Small intestine (tissue), 7 donors: Measurements from ENCODE around the gene RGS6. TPM values are rescaled to one million over a fixed set of nuclear protein-coding genes. Genes with fewer than 3 reads are reported as not detected.

Experiments
- DNase-seq, 2 donors: peaks; one replicate each; pipeline versions ENCODE4 v3.0.0 to v3.0.0-alpha.2; 2013
- FAIRE-seq: peaks from 2 replicates; lab custom pipeline; 2012; peaks lifted over from hg19 to GRCh38; lab: Jason Lieb, UNC
- H3K27ac ChIP-seq, 3 donors: one replicate each; pipeline ENCODE4 v1.5.1; 2013; ENCODE audit warnings: low read length in 2 of 3, mild to moderate bottlenecking in 2 of 3, control low read depth in 1 of 3, inconsistent platforms in 1 of 3, low read depth in 1 of 3, moderate library complexity in 1 of 3
- H3K27me3 ChIP-seq, 3 donors: one replicate each; pipeline ENCODE4 v1.6.1; 2013; ENCODE audit warnings: low read length in 3 of 3, inconsistent platforms in 1 of 3; ENCODE audit not compliant: control insufficient read depth in 3 of 3, insufficient read depth in 3 of 3
- H3K36me3 ChIP-seq, 3 donors: one replicate each; pipeline ENCODE4 v1.6.1; 2013; ENCODE audit warnings: low read length in 3 of 3, inconsistent platforms in 1 of 3, low read depth in 1 of 3, mild to moderate bottlenecking in 1 of 3, moderate library complexity in 1 of 3; ENCODE audit not compliant: control insufficient read depth in 3 of 3, insufficient read depth in 2 of 3
- H3K4me1 ChIP-seq, 3 donors: one replicate each; pipeline ENCODE4 v1.6.1; 2013; ENCODE audit warnings: low read length in 2 of 3, inconsistent platforms in 1 of 3, low read depth in 1 of 3, mild to moderate bottlenecking in 1 of 3, moderate library complexity in 1 of 3; ENCODE audit not compliant: control insufficient read depth in 3 of 3, insufficient read depth in 2 of 3
- H3K4me3 ChIP-seq, 3 donors: one replicate each; pipeline ENCODE4 v1.5.1; 2013; ENCODE audit warnings: low read length in 3 of 3, control low read depth in 1 of 3, inconsistent platforms in 1 of 3, low read depth in 1 of 3, mild to moderate bottlenecking in 1 of 3, moderate library complexity in 1 of 3
- H3K9me3 ChIP-seq, 2 donors: one replicate each; pipeline ENCODE4 v1.6.1; 2013; ENCODE audit warnings: low read depth in 1 of 2, low read length in 1 of 2; ENCODE audit not compliant: control insufficient read depth in 2 of 2, insufficient read depth in 1 of 2
- WGBS, 3 donors: extraction: QIAGEN DNeasy Blood & Tissue Kit; methylation state at CpG; one replicate each; pipeline ENCODE4 v1.1.7; 2013; 5-methylcytosine and 5-hydroxymethylcytosine counted together
- polyA plus RNA-seq, 4 donors: library from polyadenylated mRNA; stranded (reverse) in 3 of 4; unstranded in 1 of 4; fragments of 200-250 nt in 3 of 4; fragments of 120-200 nt in 1 of 4; gene quantifications; one replicate each; pipeline versions ENCODE4 v1.2.1 to v1.2.3, GENCODE V29; 2013
- donor health status: healthy with polysubstance abuse.
- donor health status: control.
- donor health status: control.
- donor health status: Bipolar disorder and iron deficiency.
- donor health status: healthy.

RGS6 gene
- polyA plus RNA-seq, 4 donors: 0.54 to 2.1 (median 0.58) TPM; not detected in 1

DNA sequence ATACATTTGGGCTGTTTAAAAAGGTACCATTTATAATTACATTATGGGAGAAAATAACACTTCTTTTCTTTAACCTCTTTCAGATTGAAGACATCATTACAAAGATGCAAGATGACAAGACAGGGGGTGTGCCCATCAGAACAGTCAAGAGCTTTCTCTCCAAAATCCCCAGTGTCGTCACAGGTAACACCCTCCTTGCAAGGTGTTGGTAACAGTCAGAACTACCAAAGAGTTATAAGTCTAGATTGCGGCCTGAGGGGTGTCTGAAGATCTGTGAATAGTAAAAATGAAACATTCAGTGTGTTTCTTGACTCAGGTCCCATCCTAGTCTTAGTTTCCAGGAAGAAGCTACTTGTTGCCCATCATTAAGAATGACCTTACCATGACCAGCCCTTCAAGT, 419.8 kb downstream of the RGS6 start:
- H3K27me3 ChIP-seq: peaks cover 0 to 3% (median 0%) of the 10 kb centered on the region in 3 donors
- no peaks in the 10 kb centered on the region for H3K36me3 ChIP-seq
- FAIRE-seq: no peak

DNA sequence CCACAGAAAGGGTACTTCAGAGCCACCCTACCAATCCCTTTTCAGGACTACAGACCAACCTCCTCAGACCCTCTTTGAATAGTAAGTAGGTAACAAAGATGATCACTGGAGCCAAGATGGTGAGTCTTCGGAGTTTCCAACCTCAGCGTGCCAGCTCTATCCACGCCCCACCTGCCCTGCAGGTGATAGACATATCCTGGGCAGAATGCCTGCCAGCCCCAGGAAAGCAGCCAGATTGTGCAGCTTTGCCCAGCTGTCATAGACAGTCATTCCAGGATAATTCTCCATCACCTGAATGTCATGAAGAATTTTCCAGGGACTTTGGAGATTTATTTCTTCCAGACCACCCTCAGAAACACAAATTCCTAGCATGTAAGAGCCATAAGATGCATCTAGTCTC, 434.4 kb downstream of the RGS6 start:
- WGBS, 3 donors: 58 to 90% (median 68%) methylated on average over 3 of the region's 3 CpGs
- Histone ChIP-seq H3K9me3 (no peaks in the 10 kb centered on the region), H3K27ac (no peak overlapping the region), H3K4me3 (no peak overlapping the region), H3K27me3 (no peaks in the 10 kb centered on the region), H3K36me3 (no peaks in the 10 kb centered on the region), H3K4me1 (no peaks in the 10 kb centered on the region)
- no peak for FAIRE-seq
- no peak for DNase-seq

More for the DNA sequence above, 419.8 kb downstream of the RGS6 start:
- H3K27ac ChIP-seq: no peak overlapping the region
- WGBS, 3 donors: 69 to 82% (median 72%) methylated on average over 2 of the region's 2 CpGs
- no peak overlapping the region for H3K4me3 ChIP-seq
- H3K4me1 ChIP-seq: no peaks in the 10 kb centered on the region
- no peak for DNase-seq
- no peaks in the 10 kb centered on the region for H3K9me3 ChIP-seq

DNA sequence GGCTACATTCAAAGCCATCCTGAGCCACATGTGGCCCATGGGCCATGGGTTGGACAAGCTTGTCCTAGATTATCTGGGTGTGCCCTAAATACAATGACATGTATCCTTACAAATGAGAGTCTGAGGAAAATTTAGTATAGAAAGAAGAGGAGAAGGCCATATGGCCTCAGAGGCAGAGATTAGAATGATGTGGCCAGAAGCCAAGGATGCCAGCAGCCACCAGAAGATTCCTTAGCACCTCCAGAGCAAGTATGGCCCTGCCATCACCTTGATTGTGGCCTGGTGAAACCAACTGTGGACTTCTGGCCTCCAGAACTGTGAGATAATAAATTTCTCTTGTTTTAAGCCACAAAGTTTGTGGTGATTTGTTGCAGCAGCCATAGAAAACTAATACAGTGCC, 436.9 kb downstream of the RGS6 start:
- Histone ChIP-seq H3K4me1 (no peaks in the 10 kb centered on the region), H3K27me3 (no peaks in the 10 kb centered on the region), H3K27ac (no peak overlapping the region), H3K4me3 (no peak overlapping the region), H3K36me3 (no peaks in the 10 kb centered on the region), H3K9me3 (no peaks in the 10 kb centered on the region)
- FAIRE-seq (no peak), DNase-seq (no peak)

DNA sequence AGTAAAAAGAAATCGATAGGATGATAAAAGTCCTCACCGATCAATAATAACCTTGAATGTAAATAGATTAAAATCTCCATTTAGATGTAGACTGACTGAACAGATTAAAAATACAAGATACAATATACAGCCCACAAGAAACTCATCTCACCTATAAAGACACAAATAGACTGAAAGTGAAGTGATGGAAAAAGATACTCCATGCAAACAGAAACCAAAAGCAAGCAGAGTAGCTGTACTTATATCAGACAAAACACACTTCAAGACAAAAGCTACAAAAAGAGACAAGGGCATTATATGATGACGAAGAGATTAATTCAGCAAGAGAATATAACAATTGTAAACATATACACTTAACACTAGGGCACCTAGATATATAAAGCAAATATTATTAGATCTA, 444.8 kb downstream of the RGS6 start:
- no peak overlapping the region for H3K27ac ChIP-seq
- no peaks in the 10 kb centered on the region for H3K27me3 ChIP-seq
- 54 to 57% (median 56%) methylated on average over 3 of the region's 3 CpGs for WGBS, 3 donors
- H3K9me3 ChIP-seq: peaks cover 0 to 8% of the 10 kb centered on the region in 2 donors
- DNase-seq (no peak), FAIRE-seq (no peak)
- no peaks in the 10 kb centered on the region for H3K36me3 ChIP-seq
- H3K4me3 ChIP-seq: no peak overlapping the region
- H3K4me1 ChIP-seq: no peaks in the 10 kb centered on the region

- H3K27ac ChIP-seq: no peak overlapping the region
- no peak for FAIRE-seq
- H3K4me1 ChIP-seq: no peaks in the 10 kb centered on the region
- H3K4me3 ChIP-seq: no peak overlapping the region
- no peaks in the 10 kb centered on the region for H3K36me3 ChIP-seq
- no peak for DNase-seq
- H3K27me3 ChIP-seq: no peaks in the 10 kb centered on the region
- WGBS, 3 donors: 93 to 95% (median 94%) methylated on average over 1 of the region's 1 CpG
- H3K9me3 ChIP-seq: peaks cover 0 to 5% of the 10 kb centered on the region in 2 donors
Observed at GRCh38 chr14:72380456-72380855, 448.2 kb downstream of the RGS6 start.

DNA sequence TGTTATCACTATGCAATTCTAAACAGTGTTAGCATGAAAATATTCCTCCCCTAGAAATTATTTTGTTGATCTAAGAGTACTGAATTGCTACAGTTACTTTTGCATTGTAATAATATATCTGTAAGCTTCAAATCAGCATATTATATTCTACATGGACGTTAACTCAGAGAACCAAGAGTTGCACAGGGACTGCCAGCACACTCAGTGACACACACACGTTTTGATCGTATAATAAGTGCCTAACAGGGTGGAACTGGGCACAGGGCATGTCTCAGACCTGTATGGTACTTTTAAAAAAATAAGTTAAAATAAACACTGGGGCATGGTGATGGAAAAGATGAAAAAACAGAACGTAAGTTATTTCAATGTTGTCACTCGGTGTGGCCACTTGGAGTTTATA, 451.6 kb downstream of the RGS6 start:
- H3K27ac ChIP-seq: no peak overlapping the region
- 60 to 65% (median 61%) methylated on average over 5 of the region's 5 CpGs for WGBS, 3 donors
- no peaks in the 10 kb centered on the region for H3K4me1 ChIP-seq
- no peaks in the 10 kb centered on the region for H3K36me3 ChIP-seq
- DNase-seq (no peak), FAIRE-seq (no peak)
- H3K9me3 ChIP-seq: no peaks in the 10 kb centered on the region
- H3K27me3 ChIP-seq: no peaks in the 10 kb centered on the region
- H3K4me3 ChIP-seq: no peak overlapping the region

DNA sequence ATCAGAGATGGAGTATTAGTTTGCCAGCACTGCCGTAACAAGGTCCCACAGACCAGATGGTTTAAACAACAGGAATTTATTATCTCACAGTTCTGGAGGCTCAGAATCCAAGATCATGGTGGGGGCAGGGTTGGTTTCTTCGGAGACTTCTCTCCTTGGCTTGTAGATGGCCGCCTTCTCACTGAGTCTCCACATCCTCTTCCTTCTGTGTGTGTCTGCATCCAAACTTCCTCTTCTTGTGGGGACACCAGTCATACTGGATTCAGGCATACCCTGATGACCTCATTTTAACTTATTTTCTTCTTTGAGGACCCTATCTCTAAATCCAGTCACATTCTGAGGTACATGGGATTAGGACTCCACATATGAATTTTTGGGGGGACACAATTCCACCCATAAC, 455.5 kb downstream of the RGS6 start:
- H3K9me3 ChIP-seq: no peaks in the 10 kb centered on the region
- FAIRE-seq (no peak), DNase-seq (no peak)
- no peak overlapping the region for H3K27ac ChIP-seq
- no peaks in the 10 kb centered on the region for H3K4me1 ChIP-seq
- no peaks in the 10 kb centered on the region for H3K36me3 ChIP-seq
- 74 to 87% (median 79%) methylated on average over 3 of the region's 3 CpGs for WGBS, 3 donors
- no peaks in the 10 kb centered on the region for H3K27me3 ChIP-seq
- no peak overlapping the region for H3K4me3 ChIP-seq

GRCh38 chr14:72389200-72389599, 457.0 kb downstream of the RGS6 start:
- Histone ChIP-seq H3K27ac (no peak overlapping the region), H3K27me3 (no peaks in the 10 kb centered on the region), H3K4me3 (no peak overlapping the region), H3K36me3 (no peaks in the 10 kb centered on the region), H3K9me3 (peaks cover 0 to 4% of the 10 kb centered on the region in 2 donors), H3K4me1 (no peaks in the 10 kb centered on the region)
- WGBS, 3 donors: 75 to 82% (median 79%) methylated on average over 7 of the region's 7 CpGs
- DNase-seq (no peak), FAIRE-seq (no peak)

DNA sequence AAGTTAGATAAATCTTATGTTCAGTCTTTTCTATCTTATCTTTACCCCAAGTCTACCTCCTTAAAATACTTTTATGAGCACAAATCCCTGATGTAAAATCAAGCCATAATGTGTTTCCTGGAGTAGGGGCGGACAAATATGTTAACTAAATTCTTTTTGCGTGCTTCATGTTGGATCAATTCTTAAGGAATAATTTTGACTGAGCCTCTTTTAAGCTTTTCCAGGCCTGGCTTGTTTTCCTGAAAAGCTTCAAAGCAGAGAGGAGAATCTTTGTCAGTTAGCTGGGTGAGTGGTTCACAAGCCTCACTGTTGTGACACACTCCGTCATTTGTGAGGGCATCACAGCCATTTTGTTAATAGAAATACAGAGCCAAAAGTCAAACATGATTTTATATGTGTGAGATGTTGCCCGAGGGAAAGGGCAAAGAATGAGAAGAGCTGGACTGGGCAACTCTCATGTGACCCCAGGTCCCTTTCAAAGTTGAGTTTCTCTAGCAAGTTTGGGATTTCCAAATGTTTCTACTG, 468.9 kb downstream of the RGS6 start:
- Histone ChIP-seq H3K27me3 (no peaks in the 10 kb centered on the region), H3K9me3 (no peaks in the 10 kb centered on the region), H3K36me3 (no peaks in the 10 kb centered on the region), H3K27ac (no peak overlapping the region), H3K4me3 (no peak overlapping the region), H3K4me1 (no peaks in the 10 kb centered on the region)
- WGBS, 3 donors: 71 to 78% (median 77%) methylated on average over 4 of the region's 4 CpGs
- DNase-seq (no peak), FAIRE-seq (no peak)
